ENCODE data around the gene MAN1A1.

DNA sequence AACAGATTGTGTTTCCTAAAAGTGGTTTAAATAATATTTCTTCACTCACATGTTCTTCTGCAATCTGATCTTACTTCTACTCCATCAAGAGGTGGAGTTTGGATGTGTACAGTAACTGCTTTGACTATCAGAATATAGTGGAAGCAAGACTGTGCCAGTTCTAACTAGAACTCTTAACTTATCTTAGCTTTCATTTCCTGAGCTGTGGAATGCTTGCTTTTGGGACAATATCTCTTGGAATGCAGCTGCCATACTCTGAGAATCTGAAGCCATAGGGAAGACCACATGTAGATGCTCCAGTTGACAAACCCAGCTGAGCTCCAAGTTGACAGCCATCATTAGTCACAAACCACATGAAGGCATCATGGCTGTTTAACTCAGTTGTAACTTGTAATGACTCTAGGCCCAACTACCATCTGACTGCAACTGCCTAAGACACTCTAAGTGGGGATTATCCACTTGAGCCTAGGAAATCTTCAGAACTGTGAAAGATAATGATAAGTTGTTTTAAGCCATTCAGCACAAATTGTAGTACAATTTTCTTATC, 40.8 kb upstream of the MAN1A1 start:
- TF ChIP-seq CTCF (IDR thresholded peaks at IDR 0.05 in 8 of 11, conservative IDR thresholded peaks at IDR 0.05 in 3 of 11) (no peak), POLR2A (IDR thresholded peaks at IDR 0.05) (no peak)

Measured in spleen (tissue), 7 donors.